Upper lobe of left lung (tissue), 4 donors: Measurements from ENCODE around the gene MCUB.

ENCODE experiments used
- POLR2A ChIP-seq, 4 donors: fragments of 450-650 bp; IDR thresholded peaks; one replicate each; pipeline ENCODE4 v1.5.1; 2016 to 2017; ENCODE audit warnings: antibody characterized with exemption in 4 of 4, mild to moderate bottlenecking in 2 of 4
- TF ChIP-seq, protein P1 (sequence below), 6 experiments: fragments of 450-650 bp in 4 of 6; fragments of 200-600 bp in 2 of 6; sonication (generic) in 2 of 6; IDR thresholded peaks; one replicate each; pipeline ENCODE4 v1.5.1; 2016 to 2019; ENCODE audit warnings: antibody characterized with exemption in 6 of 6

DNA sequence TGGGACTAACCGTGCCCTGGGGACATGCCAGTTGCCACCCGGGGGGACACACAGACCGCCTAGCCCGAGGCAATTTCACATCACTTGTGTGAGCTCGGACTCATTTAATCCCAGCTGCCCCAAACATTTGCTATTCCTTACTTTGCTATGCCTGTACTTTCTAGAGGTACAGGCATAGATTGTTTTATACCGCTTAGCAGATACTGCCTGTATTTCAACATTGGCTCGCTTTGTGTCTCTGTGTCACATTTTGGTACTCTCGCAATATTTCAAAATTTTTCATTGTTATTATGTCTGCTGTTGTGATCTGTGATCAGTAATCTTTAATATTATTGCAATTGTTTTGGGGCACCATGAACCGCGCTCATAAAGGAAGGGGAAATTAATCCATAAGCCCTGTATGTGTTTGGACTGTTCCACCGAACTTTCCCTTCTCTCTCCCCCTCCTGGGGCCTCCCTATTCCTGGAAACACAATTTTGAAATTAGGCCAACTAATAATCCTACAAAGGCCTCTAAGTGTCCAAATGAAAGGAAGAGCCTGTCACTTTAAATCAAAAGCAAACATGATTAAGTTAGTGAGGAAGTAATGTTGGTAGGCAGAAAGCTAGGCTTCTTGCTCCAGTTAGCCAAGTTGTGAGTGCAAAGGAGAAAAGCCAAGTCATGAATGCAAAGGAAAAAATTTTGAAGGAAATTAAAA, 143.8 kb downstream of the MCUB start:
- TF ChIP-seq POLR2A (IDR thresholded peaks at IDR 0.05): no peak
- TF ChIP-seq, protein P1, sequence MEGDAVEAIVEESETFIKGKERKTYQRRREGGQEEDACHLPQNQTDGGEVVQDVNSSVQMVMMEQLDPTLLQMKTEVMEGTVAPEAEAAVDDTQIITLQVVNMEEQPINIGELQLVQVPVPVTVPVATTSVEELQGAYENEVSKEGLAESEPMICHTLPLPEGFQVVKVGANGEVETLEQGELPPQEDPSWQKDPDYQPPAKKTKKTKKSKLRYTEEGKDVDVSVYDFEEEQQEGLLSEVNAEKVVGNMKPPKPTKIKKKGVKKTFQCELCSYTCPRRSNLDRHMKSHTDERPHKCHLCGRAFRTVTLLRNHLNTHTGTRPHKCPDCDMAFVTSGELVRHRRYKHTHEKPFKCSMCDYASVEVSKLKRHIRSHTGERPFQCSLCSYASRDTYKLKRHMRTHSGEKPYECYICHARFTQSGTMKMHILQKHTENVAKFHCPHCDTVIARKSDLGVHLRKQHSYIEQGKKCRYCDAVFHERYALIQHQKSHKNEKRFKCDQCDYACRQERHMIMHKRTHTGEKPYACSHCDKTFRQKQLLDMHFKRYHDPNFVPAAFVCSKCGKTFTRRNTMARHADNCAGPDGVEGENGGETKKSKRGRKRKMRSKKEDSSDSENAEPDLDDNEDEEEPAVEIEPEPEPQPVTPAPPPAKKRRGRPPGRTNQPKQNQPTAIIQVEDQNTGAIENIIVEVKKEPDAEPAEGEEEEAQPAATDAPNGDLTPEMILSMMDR (IDR thresholded peaks at IDR 0.05): no peak
